ENCODE data around the gene TLR1.

TLR1 gene

DNA sequence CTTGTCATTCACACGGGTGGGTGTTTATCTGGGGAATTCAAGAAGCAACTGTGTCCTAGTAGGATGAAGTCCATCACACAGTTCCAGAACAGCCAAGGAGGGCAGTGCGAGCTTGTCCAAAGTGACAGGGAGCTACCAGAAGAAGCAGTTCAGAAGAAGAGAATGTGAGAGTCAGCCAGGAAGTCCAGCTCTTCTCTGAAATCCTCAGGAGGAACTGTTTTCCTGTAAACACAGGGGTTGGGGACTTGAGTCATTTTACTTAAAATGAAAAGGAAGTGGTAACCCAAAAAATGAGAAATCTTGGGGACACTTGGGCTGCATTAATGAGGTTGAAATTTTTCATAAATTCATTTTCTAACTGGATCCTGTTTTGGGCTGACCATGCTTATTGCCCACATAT lies 13.6 kb downstream of the TLR1 start:
- Histone ChIP-seq H3K9me2 (replicated peaks; ENCODE audit: control insufficient read depth, low read length) (no peaks in the 10 kb centered on the region), H3K27ac (ENCODE audit: low read depth, low read length) (no peak overlapping the region), H3K4me2 (ENCODE audit: low read length) (0 out of 2 replicates have a peak overlapping the region, but pooled peaks have one; percentile 7), H3K27me3 (ENCODE audit: control insufficient read depth, low read length) (no peaks in the 10 kb centered on the region), H3F3A (ENCODE audit: control insufficient read depth, insufficient read depth) (0 out of 2 replicates have a peak, but pooled peaks cover 2% of the 10 kb centered on the region), H3K4me1 (ENCODE audit: control insufficient read depth, low read length) (peaks cover 18% of the 10 kb centered on the region), H3K9me3 (ENCODE audit: control insufficient read depth, insufficient read depth, low read length) (no peaks in the 10 kb centered on the region), H4K20me1 (ENCODE audit: control insufficient read depth, insufficient read depth, low read depth, low read length) (no peaks in the 10 kb centered on the region), H3K79me2 (ENCODE audit: control insufficient read depth, low read length) (no peaks in the 10 kb centered on the region), H3K4me3 (ENCODE audit: low read length) (no peak overlapping the region), H3K36me3 (ENCODE audit: control insufficient read depth, low read length) (peaks cover 12% of the 10 kb centered on the region)
- TF ChIP-seq, protein P1, sequence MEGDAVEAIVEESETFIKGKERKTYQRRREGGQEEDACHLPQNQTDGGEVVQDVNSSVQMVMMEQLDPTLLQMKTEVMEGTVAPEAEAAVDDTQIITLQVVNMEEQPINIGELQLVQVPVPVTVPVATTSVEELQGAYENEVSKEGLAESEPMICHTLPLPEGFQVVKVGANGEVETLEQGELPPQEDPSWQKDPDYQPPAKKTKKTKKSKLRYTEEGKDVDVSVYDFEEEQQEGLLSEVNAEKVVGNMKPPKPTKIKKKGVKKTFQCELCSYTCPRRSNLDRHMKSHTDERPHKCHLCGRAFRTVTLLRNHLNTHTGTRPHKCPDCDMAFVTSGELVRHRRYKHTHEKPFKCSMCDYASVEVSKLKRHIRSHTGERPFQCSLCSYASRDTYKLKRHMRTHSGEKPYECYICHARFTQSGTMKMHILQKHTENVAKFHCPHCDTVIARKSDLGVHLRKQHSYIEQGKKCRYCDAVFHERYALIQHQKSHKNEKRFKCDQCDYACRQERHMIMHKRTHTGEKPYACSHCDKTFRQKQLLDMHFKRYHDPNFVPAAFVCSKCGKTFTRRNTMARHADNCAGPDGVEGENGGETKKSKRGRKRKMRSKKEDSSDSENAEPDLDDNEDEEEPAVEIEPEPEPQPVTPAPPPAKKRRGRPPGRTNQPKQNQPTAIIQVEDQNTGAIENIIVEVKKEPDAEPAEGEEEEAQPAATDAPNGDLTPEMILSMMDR (IDR thresholded peaks at IDR 0.05; ENCODE audit: low read depth, low read length, poor library complexity, severe bottlenecking): no peak
- TF ChIP-seq EZH2phosphoT487 (IDR thresholded peaks at IDR 0.05; ENCODE audit: borderline replicate concordance, low read length): no peak

DNA sequence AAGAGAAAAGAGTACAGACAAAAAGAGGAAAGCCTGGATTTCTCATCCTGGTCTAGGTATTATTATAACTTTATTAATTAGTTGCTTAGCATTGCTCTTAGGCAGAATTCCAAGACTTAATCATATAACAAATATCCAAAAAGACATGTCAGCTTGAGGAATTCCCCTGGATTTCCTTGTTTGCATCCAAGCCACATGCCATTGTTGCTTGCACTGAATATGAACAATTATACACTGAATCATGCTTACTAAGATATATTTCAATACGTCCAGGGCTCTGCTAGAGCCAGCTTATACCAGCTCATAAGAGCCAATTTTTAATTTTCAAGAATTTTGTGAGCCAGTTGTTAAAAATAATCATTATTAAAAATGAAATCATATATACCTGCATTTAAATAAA lies 16.3 kb downstream of the TLR1 start:
- H3K27me3 ChIP-seq (ENCODE audit: control insufficient read depth, low read length): no peaks in the 10 kb centered on the region
- H3K27ac ChIP-seq (ENCODE audit: low read depth, low read length): no peak overlapping the region
- H3K79me2 ChIP-seq (ENCODE audit: control insufficient read depth, low read length): no peaks in the 10 kb centered on the region

DNA sequence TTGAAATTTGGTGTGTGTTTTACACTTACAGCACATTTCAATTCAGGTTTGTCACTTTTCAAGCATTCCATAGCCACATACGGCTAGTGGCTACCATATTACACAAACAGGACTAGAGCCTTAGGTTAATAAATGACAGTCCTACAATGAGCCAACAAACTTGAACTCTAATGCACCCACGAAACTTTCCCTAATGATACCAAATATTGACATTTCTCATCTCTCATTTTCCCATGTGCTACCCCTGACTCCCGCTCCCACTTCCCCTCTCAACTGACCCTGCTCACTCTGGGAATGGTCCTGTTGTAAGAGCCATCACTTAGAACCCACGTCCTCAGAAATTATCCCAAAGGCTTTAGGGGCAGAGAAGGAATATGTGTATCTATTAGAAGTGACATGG lies 16.9 kb downstream of the TLR1 start:
- Histone ChIP-seq H3K4me1 (ENCODE audit: control insufficient read depth, low read length) (peaks cover 44% of the 10 kb centered on the region), H3K4me2 (ENCODE audit: low read length) (no peak overlapping the region)

More for the DNA sequence above, 16.3 kb downstream of the TLR1 start:
- TF ChIP-seq, protein P1 (IDR thresholded peaks at IDR 0.05; ENCODE audit: low read depth, low read length, poor library complexity, severe bottlenecking): no peak
- TF ChIP-seq EZH2phosphoT487 (IDR thresholded peaks at IDR 0.05; ENCODE audit: borderline replicate concordance, low read length): no peak
- Histone ChIP-seq H3K9me2 (replicated peaks; ENCODE audit: control insufficient read depth, low read length) (no peaks in the 10 kb centered on the region), H3K9me3 (ENCODE audit: control insufficient read depth, insufficient read depth, low read length) (no peaks in the 10 kb centered on the region), H4K20me1 (ENCODE audit: control insufficient read depth, insufficient read depth, low read depth, low read length) (no peaks in the 10 kb centered on the region), H3K36me3 (ENCODE audit: control insufficient read depth, low read length) (no peaks in the 10 kb centered on the region; the same call in 1 of the 2 replicates), H3K4me2 (ENCODE audit: low read length) (no peak overlapping the region), H3F3A (ENCODE audit: control insufficient read depth, insufficient read depth) (0 out of 2 replicates have a peak, but pooled peaks cover 2% of the 10 kb centered on the region), H3K4me1 (ENCODE audit: control insufficient read depth, low read length) (peaks cover 40% of the 10 kb centered on the region), H3K4me3 (ENCODE audit: low read length) (no peak overlapping the region)

More for the DNA sequence above, 16.9 kb downstream of the TLR1 start:
- Histone ChIP-seq H3K9me3 (ENCODE audit: control insufficient read depth, insufficient read depth, low read length) (no peaks in the 10 kb centered on the region), H3K79me2 (ENCODE audit: control insufficient read depth, low read length) (peaks cover under 1% of the 10 kb centered on the region), H3K27me3 (ENCODE audit: control insufficient read depth, low read length) (no peaks in the 10 kb centered on the region), H3K27ac (ENCODE audit: low read depth, low read length) (no peak overlapping the region), H3K4me3 (ENCODE audit: low read length) (no peak overlapping the region), H3K36me3 (ENCODE audit: control insufficient read depth, low read length) (no peaks in the 10 kb centered on the region; the same call in 1 of the 2 replicates), H3F3A (ENCODE audit: control insufficient read depth, insufficient read depth) (0 out of 2 replicates have a peak, but pooled peaks cover 2% of the 10 kb centered on the region), H4K20me1 (ENCODE audit: control insufficient read depth, insufficient read depth, low read depth, low read length) (no peaks in the 10 kb centered on the region), H3K9me2 (replicated peaks; ENCODE audit: control insufficient read depth, low read length) (no peaks in the 10 kb centered on the region)
- TF ChIP-seq, protein P1 (IDR thresholded peaks at IDR 0.05; ENCODE audit: low read depth, low read length, poor library complexity, severe bottlenecking): no peak
- no peak for TF ChIP-seq EZH2phosphoT487 (IDR thresholded peaks at IDR 0.05; ENCODE audit: borderline replicate concordance, low read length)
